22Rv1 (cell line): Measurements from ENCODE around the gene MRPL27.

Experiments
- ZFX ChIP-seq: fragments of 450-650 bp; IDR thresholded peaks from 2 replicates; pipeline ENCODE4 v1.6.1; 2017; ENCODE audit warnings: antibody characterized with exemption, borderline replicate concordance
- TF ChIP-seq, protein P1 (sequence below): fragments of 450-650 bp; IDR thresholded peaks from 2 replicates; pipeline ENCODE4 v1.5.1; 2017; ENCODE audit warnings: mild to moderate bottlenecking

DNA sequence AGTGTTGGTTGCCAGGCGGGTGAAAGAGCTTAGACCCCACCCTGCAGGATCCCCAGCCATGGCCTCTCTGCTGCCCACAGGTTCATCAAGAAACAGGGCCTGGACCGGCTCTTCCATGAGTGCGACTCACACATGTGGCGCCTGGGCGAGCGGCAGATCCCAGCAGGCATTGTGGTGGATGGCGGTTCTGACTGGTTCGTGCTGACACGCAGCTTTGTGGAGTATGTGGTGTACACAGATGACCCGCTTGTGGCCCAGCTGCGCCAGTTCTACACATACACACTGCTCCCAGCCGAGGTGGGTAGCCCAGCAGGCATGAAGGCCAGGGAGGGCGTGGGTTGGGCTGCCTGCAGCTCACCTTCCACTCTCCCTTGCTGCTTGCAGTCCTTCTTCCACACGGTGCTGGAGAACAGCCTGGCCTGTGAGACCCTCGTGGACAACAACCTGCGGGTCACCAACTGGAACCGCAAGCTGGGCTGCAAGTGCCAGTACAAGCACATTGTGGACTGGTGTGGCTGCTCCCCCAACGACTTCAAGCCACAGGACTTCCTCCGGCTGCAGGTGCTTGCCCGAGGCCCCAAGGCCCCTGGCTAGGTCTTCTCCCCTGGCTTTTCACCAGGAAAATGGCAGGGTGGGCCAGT lies 17.2 kb downstream of the MRPL27 start:
- TF ChIP-seq, protein P1, sequence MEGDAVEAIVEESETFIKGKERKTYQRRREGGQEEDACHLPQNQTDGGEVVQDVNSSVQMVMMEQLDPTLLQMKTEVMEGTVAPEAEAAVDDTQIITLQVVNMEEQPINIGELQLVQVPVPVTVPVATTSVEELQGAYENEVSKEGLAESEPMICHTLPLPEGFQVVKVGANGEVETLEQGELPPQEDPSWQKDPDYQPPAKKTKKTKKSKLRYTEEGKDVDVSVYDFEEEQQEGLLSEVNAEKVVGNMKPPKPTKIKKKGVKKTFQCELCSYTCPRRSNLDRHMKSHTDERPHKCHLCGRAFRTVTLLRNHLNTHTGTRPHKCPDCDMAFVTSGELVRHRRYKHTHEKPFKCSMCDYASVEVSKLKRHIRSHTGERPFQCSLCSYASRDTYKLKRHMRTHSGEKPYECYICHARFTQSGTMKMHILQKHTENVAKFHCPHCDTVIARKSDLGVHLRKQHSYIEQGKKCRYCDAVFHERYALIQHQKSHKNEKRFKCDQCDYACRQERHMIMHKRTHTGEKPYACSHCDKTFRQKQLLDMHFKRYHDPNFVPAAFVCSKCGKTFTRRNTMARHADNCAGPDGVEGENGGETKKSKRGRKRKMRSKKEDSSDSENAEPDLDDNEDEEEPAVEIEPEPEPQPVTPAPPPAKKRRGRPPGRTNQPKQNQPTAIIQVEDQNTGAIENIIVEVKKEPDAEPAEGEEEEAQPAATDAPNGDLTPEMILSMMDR: no peak
- TF ChIP-seq ZFX: no peak
